RWPE1 (cell line): ENCODE measurements around the gene KRT20.

Source experiments
- CTCF ChIA-PET: fragments of 350-600 bp; sonication (Branson Sonifier 250); formaldehyde crosslinking; extraction: SDS; loops from one replicate; lab custom pipeline; 2021; lab: Yijun Ruan, JAX
- POLR2A ChIA-PET: fragments of 400-600 bp; formaldehyde crosslinking; extraction: SDS; loops from one replicate; lab custom pipeline; 2020; ENCODE audit warnings: antibody characterized with exemption; ENCODE audit not compliant: low non-redundant PET; lab: Yijun Ruan, JAX
- DNase-seq: peaks from one replicate; pipeline ENCODE4 v3.0.0; 2012; ENCODE audit warnings: low spot score
- H3K27ac ChIP-seq: fragments of 450-650 bp; 2 replicates; pipeline ENCODE4 v1.5.1; 2017
- TF ChIP-seq, protein P1 (sequence below): fragments of 450-650 bp; conservative IDR thresholded peaks from 2 replicates; pipeline ENCODE4 v1.5.1; 2017; ENCODE audit warnings: low read depth, mild to moderate bottlenecking

Gene KRT20

DNA sequence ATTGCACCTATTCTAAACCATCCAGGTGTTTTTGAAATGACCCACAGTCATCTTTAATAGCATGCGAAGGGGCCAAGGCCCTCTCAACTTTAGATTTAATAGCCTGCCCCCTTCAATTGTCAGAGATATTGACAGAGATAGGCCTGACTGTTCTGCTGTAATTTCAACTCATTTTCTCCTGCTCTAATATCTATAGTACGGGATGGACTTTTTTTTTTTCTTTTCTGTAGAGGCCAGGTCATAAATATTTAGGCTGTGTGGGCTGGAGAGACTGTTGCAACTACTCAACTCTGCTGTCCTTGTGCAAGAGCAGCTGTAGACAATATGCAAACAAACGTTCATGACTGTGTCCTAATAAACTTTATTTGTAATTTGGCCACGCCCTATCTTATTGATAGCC, 24.7 kb upstream of the KRT20 start:
- ChIA-PET CTCF (interaction anchor here (0.5 to 1.7 kb wide), 10 partner anchors 17 to 1514 kb away, joined by 3 to 6 read pairs (median 3); no protein-coding TSS in a partner anchor), POLR2A (no interaction called here)
- TF ChIP-seq, protein P1, sequence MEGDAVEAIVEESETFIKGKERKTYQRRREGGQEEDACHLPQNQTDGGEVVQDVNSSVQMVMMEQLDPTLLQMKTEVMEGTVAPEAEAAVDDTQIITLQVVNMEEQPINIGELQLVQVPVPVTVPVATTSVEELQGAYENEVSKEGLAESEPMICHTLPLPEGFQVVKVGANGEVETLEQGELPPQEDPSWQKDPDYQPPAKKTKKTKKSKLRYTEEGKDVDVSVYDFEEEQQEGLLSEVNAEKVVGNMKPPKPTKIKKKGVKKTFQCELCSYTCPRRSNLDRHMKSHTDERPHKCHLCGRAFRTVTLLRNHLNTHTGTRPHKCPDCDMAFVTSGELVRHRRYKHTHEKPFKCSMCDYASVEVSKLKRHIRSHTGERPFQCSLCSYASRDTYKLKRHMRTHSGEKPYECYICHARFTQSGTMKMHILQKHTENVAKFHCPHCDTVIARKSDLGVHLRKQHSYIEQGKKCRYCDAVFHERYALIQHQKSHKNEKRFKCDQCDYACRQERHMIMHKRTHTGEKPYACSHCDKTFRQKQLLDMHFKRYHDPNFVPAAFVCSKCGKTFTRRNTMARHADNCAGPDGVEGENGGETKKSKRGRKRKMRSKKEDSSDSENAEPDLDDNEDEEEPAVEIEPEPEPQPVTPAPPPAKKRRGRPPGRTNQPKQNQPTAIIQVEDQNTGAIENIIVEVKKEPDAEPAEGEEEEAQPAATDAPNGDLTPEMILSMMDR = no peak
- DNase-seq = peak; percentile 22
- peak overlapping the region; percentile 45 for H3K27ac ChIP-seq

- TF ChIP-seq, protein P1 = peak; percentile 82
- CTCF ChIA-PET = interaction anchor here (0.5 to 1.7 kb wide), 9 partner anchors 17 to 1514 kb away, joined by 3 to 6 read pairs (median 3); no protein-coding TSS in a partner anchor
- POLR2A ChIA-PET = no interaction called here
- peak; percentile 90 for DNase-seq
- H3K27ac ChIP-seq = peak overlapping the region; percentile 45
These were observed 24.3 kb upstream of the KRT20 start for GRCh38 chr17:40909351-40909750.

GRCh38 chr17:40906613-40907012, 21.6 kb upstream of the KRT20 start:
- no peak overlapping the region for H3K27ac ChIP-seq
- TF ChIP-seq, protein P1 = no peak
- POLR2A ChIA-PET = no interaction called here
- no peak for DNase-seq
- CTCF ChIA-PET = no interaction called here

DNA sequence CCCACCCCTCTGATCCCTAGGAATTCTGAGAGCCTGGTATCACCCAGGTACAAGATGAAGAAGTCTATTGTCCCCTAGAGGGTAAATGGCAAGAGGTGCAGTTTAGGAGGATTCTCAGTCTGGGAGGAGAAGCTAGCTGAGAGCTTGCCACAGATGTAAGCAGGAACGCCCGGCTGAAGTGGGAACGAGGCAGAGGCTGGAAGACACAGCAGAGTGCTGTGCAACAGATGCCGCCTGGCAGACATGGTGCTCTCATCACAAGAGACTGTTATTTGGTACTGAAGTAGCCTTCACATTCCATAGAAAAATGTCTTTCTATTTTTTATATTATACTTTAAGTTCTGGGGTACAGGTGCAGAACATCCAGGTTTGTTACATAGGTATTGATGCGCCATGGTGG, 20.3 kb upstream of the KRT20 start:
- ChIA-PET POLR2A (no interaction called here), CTCF (interaction anchor here (0.6 kb wide), 1 partner anchor 24 kb away, joined by 4 read pairs; no protein-coding TSS in a partner anchor)
- TF ChIP-seq, protein P1 = no peak
- no peak overlapping the region for H3K27ac ChIP-seq
- no peak for DNase-seq

DNA sequence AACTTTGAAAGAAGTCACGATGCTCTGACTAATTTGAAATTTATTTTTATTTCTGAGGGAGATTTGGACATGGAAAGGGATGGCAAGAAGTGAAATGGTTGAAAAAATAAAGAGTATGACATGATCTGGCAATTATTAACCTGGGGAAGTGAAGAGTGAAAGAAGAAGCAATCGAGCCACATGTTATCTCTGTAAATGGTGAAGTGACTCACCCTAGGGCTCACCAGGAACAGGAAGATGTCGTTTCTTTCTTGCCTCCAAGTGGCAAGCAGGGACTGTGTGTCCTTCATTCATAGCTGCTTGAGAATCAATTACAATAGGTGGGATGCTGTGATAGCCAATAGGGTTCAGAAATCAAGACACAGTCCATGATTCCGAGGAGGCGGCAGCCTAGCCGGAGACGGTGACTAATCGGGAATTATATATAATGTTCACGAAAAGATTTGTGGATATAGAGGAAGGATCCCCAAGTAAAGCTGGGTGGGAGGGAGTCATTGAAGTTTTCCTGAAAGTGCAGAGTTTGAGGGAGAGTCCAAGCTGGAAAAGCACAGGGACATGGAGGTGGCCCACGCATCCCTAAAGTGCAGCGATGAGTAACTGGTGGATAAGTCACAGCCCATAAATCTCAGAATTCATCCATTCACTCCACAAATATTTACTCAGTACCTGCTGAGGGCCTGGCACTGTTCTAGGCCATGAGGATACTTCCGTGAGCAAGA, 18.2 kb upstream of the KRT20 start:
- peak; percentile 81 for DNase-seq
- ChIA-PET CTCF (interaction anchor here (0.6 to 1.2 kb wide), 2 partner anchors 99 to 645 kb away, joined by 3 to 5 read pairs; no protein-coding TSS in a partner anchor), POLR2A (no interaction called here)
- TF ChIP-seq, protein P1 = no peak
- peak overlapping the region; percentile 29 for H3K27ac ChIP-seq

DNA sequence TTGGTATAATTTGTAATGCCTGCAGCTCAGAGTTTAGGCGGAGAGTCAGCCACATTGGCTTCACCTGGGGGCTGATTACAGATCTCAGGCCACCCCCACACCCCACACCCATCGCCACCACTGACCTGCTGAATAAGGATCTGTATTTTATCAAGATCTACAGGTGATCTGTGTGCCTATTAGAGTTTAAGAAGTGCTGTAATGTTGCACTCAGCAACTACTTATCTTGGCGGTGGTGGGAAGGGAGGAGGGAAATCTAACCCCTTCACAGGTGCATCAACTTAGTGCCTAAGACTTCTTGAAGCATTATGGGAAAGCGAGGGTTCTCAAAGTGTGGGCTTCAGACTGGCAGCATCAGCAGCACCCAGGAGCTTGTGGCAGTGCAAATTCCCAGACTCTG, 17.5 kb upstream of the KRT20 start:
- POLR2A ChIA-PET = no interaction called here
- DNase-seq = no peak
- TF ChIP-seq, protein P1 = no peak
- CTCF ChIA-PET = interaction anchor here (0.6 to 0.7 kb wide), 3 partner anchors 227 to 647 kb away, joined by 3 read pairs; no protein-coding TSS in a partner anchor
- H3K27ac ChIP-seq = peak overlapping the region; percentile 79
